Stomach (tissue), 9 donors: ENCODE results near the gene THSD7A. TPM values are rescaled to one million over a fixed set of nuclear protein-coding genes. Genes with fewer than 3 reads are reported as not detected.

ENCODE experiments used
- DNase-seq, 2 donors: peaks; one replicate each; pipeline versions ENCODE4 v3.0.0 to v3.0.0-alpha.2; 2013 to 2019
- H3K27ac ChIP-seq, 5 donors: fragments of 200-600 bp in 4 of 5; sonication (generic) in 4 of 5; one replicate each; pipeline ENCODE4 v1.5.1; 2013 to 2019; ENCODE audit warnings: mild to moderate bottlenecking in 1 of 5, moderate library complexity in 1 of 5
- H3K27me3 ChIP-seq, 3 donors: fragments of 200-600 bp; sonication (generic); one replicate each; pipeline ENCODE4 v1.5.1; 2017 to 2019; ENCODE audit warnings: mixed run types in 1 of 3
- H3K36me3 ChIP-seq, 4 donors: fragments of 200-600 bp; sonication (generic); 1 replicate in 3 of 4; 2 replicates in 1 of 4; pipeline ENCODE4 v1.5.1; 2016 to 2019
- H3K4me1 ChIP-seq, 4 donors: fragments of 200-600 bp; sonication (generic); one replicate each; pipeline ENCODE4 v1.5.1; 2016 to 2019
- H3K4me3 ChIP-seq, 4 donors: fragments of 200-600 bp; sonication (generic) in 3 of 4; one replicate each; pipeline ENCODE4 v1.5.1; 2016 to 2019; ENCODE audit warnings: mild to moderate bottlenecking in 1 of 4
- H3K9me3 ChIP-seq, 4 donors: fragments of 200-600 bp; sonication (generic); one replicate each; pipeline ENCODE4 v1.5.1; 2016 to 2019
- EP300 ChIP-seq: sonication (generic); formaldehyde crosslinking; IDR thresholded peaks from one replicate; pipeline ENCODE4 v1.6.1; 2017; ENCODE audit warnings: antibody characterized with exemption
- POLR2A ChIP-seq, 4 donors: fragments of 450-650 bp; IDR thresholded peaks; one replicate each; pipeline ENCODE4 v1.6.1; 2016; ENCODE audit warnings: antibody characterized with exemption in 4 of 4, control low read depth in 2 of 4, mild to moderate bottlenecking in 1 of 4, moderate library complexity in 1 of 4
- POLR2AphosphoS5 ChIP-seq, 3 donors: sonication (generic); formaldehyde crosslinking; IDR thresholded peaks; one replicate each; pipeline ENCODE4 v1.6.1; 2016; ENCODE audit warnings: antibody characterized with exemption in 3 of 3
- WGBS, 5 donors: extraction: QIAGEN DNeasy Blood & Tissue Kit in 3 of 5; methylation state at CpG; one replicate each; pipeline versions ENCODE4 v1.1.5 to v1.1.7; 2013 to 2018; 5-methylcytosine and 5-hydroxymethylcytosine counted together
- intact Hi-C: fragments of 100-400 bp; cut with DNase I; formaldehyde crosslinking; loops from one replicate; pipeline ENCODE4 v1.15.1; 2023; ENCODE audit warnings: low total_unique reads
- polyA plus RNA-seq, 3 donors: library from polyadenylated mRNA; stranded (reverse); fragments of 200-250 nt; gene quantifications; one replicate each; pipeline ENCODE4 v1.2.3, GENCODE V29; 2013
- total RNA-seq, 5 donors: library from RNA; depleted of rRNA; stranded (reverse); fragments of >200 nt; gene quantifications; one replicate each; pipeline versions ENCODE4 v1.1.0 to v1.2.3, GENCODE V29; 2014 to 2016
- TF ChIP-seq, protein P1 (sequence below), 7 experiments: fragments of 450-650 bp in 4 of 7; fragments of 200-600 bp in 3 of 7; sonication (generic) in 3 of 7; IDR thresholded peaks; one replicate each; pipeline ENCODE4 v1.5.1; 2016 to 2019; ENCODE audit warnings: antibody characterized with exemption in 7 of 7, control low read depth in 2 of 7, mild to moderate bottlenecking in 1 of 7
- donor health status: healthy with polysubstance abuse.
- donor health status: Bipolar disorder and iron deficiency.
- donor health status: healthy.

THSD7A gene
- total and polyA plus RNA-seq, 8 donors, result 0.06 to 13.2 (median 0.46) TPM; not detected in 1

DNA sequence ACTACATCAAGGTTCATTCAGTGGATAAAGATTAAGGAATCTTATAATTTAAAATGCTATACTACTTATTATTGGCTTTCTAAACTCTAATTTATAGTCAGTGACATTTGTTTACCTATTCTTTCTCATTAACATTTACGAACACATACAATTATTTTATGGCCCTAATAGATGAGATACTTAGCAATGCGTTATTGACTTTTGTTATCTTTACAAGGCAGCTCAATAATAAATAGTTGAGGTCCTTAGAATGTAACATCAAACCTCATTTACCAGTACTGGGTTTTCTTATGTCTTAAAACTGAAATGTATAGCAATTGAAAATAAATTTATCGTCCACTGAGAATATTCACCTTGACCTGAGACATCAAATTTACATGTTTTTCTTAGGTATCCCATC lies 89.0 kb downstream of the THSD7A start:
- Histone ChIP-seq H3K9me3 (no peaks in the 10 kb centered on the region), H3K27ac (no peak overlapping the region), H3K27me3 (no peaks in the 10 kb centered on the region), H3K36me3 (no peaks in the 10 kb centered on the region), H3K4me1 (no peaks in the 10 kb centered on the region), H3K4me3 (no peak overlapping the region)
- intact Hi-C loops, result no loop called here
- DNase-seq, result no peak
- 73 to 83% (median 81%) methylated on average over 3 of the region's 3 CpGs for WGBS, 5 donors
- no peak for TF ChIP-seq POLR2AphosphoS5 (IDR thresholded peaks at IDR 0.05)
- TF ChIP-seq POLR2A (IDR thresholded peaks at IDR 0.05), result no peak
- TF ChIP-seq, protein P1, sequence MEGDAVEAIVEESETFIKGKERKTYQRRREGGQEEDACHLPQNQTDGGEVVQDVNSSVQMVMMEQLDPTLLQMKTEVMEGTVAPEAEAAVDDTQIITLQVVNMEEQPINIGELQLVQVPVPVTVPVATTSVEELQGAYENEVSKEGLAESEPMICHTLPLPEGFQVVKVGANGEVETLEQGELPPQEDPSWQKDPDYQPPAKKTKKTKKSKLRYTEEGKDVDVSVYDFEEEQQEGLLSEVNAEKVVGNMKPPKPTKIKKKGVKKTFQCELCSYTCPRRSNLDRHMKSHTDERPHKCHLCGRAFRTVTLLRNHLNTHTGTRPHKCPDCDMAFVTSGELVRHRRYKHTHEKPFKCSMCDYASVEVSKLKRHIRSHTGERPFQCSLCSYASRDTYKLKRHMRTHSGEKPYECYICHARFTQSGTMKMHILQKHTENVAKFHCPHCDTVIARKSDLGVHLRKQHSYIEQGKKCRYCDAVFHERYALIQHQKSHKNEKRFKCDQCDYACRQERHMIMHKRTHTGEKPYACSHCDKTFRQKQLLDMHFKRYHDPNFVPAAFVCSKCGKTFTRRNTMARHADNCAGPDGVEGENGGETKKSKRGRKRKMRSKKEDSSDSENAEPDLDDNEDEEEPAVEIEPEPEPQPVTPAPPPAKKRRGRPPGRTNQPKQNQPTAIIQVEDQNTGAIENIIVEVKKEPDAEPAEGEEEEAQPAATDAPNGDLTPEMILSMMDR (IDR thresholded peaks at IDR 0.05), result no peak
- no peak for TF ChIP-seq EP300

- TF ChIP-seq EP300 (no peak), POLR2AphosphoS5 (IDR thresholded peaks at IDR 0.05) (no peak), POLR2A (IDR thresholded peaks at IDR 0.05) (no peak)
- TF ChIP-seq, protein P1 (IDR thresholded peaks at IDR 0.05), result no peak
- Histone ChIP-seq H3K36me3 (no peaks in the 10 kb centered on the region), H3K4me3 (no peak overlapping the region), H3K9me3 (no peaks in the 10 kb centered on the region), H3K27me3 (no peaks in the 10 kb centered on the region), H3K4me1 (no peaks in the 10 kb centered on the region), H3K27ac (no peak overlapping the region)
- intact Hi-C loops, result no loop called here
- no peak for DNase-seq
- 20 to 49% (median 35%) methylated on average over 1 of the region's 1 CpG for WGBS, 5 donors
Measured at GRCh38 chr7:11742496-11742895, 89.5 kb downstream of the THSD7A start.

DNA sequence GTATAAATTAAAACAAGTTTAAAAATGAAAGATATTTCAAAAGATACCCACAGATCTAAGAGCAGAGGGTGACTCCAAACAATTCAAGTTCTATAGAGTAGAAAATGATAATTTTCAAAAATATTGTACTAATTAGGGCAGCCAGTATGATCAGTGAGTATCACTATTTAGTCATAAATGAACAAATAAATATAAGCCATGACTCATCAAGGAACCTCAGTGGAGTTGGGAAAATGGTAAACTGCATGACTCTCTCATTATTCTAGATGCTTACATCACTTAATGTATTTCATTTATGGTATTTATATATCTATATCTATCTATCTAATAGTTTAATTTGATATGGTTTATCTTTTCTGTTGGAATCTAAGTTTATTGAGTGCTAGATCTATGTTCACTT lies 94.3 kb downstream of the THSD7A start:
- no peaks in the 10 kb centered on the region for H3K36me3 ChIP-seq
- H3K27ac ChIP-seq, result no peak overlapping the region
- intact Hi-C loops, result no loop called here
- H3K4me1 ChIP-seq, result no peaks in the 10 kb centered on the region
- no peaks in the 10 kb centered on the region for H3K27me3 ChIP-seq
- H3K9me3 ChIP-seq, result no peaks in the 10 kb centered on the region
- TF ChIP-seq EP300 (no peak), POLR2A (IDR thresholded peaks at IDR 0.05) (no peak), POLR2AphosphoS5 (IDR thresholded peaks at IDR 0.05) (no peak)
- TF ChIP-seq, protein P1 (IDR thresholded peaks at IDR 0.05), result no peak
- DNase-seq, result no peak
- H3K4me3 ChIP-seq, result no peak overlapping the region

DNA sequence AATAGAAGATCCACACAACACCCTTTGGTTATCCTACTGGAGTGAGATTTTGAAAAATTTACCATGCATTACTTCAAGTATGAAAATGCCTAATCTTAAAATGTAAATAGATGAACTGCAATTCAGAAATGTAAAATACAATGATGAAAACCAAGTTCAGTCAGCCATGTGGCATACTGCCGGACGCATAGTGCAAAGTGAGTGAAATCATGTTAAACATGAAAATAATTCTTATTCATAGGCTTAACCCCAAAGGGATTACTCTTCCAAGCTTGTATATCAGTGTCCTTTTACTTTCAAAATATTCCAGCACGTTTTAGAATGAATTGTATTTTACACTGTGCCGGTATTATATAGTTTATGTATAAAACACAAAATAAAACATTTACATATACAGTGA lies 99.8 kb downstream of the THSD7A start:
- Histone ChIP-seq H3K36me3 (no peaks in the 10 kb centered on the region), H3K27ac (no peak overlapping the region), H3K4me1 (peaks cover 0 to 2% (median 0%) of the 10 kb centered on the region in 4 donors), H3K27me3 (no peaks in the 10 kb centered on the region), H3K4me3 (no peak overlapping the region), H3K9me3 (no peaks in the 10 kb centered on the region)
- intact Hi-C loops, result no loop called here
- no peak for DNase-seq
- no peak for TF ChIP-seq POLR2A (IDR thresholded peaks at IDR 0.05)
- 31 to 61% (median 40%) methylated on average over 4 of the region's 4 CpGs for WGBS, 5 donors

- 88 to 93% (median 90%) methylated on average over 1 of the region's 1 CpG for WGBS, 5 donors
- DNase-seq, result no peak
Measured at GRCh38 chr7:11730725-11731124, 101.3 kb downstream of the THSD7A start.

More at GRCh38 chr7:11730725-11731124, 101.3 kb downstream of the THSD7A start:
- no peaks in the 10 kb centered on the region for H3K36me3 ChIP-seq
- no peaks in the 10 kb centered on the region for H3K27me3 ChIP-seq
- no peak for TF ChIP-seq POLR2A (IDR thresholded peaks at IDR 0.05)
- TF ChIP-seq, protein P1 (IDR thresholded peaks at IDR 0.05), result no peak
- no peak for TF ChIP-seq EP300
- TF ChIP-seq POLR2AphosphoS5 (IDR thresholded peaks at IDR 0.05), result no peak
- H3K4me1 ChIP-seq, result peaks cover 0 to 7% (median 0%) of the 10 kb centered on the region in 4 donors
- intact Hi-C loops, result no loop called here
- no peaks in the 10 kb centered on the region for H3K9me3 ChIP-seq
- no peak overlapping the region for H3K27ac ChIP-seq
- no peak overlapping the region for H3K4me3 ChIP-seq
